Amniotic epithelial cell (primary cell): ENCODE measurements around the gene SCPEP1.
"Not testable (repeated sequence)": the region's sequence is repeated elsewhere in the genome, so short reads cannot be mapped to it uniquely, and the experiment has no call there.

Source experiments
- DNase-seq: peaks from one replicate; pipeline ENCODE4 v3.0.0-alpha.2; 2010; ENCODE audit warnings: low read depth

The SCPEP1 gene, protein sequence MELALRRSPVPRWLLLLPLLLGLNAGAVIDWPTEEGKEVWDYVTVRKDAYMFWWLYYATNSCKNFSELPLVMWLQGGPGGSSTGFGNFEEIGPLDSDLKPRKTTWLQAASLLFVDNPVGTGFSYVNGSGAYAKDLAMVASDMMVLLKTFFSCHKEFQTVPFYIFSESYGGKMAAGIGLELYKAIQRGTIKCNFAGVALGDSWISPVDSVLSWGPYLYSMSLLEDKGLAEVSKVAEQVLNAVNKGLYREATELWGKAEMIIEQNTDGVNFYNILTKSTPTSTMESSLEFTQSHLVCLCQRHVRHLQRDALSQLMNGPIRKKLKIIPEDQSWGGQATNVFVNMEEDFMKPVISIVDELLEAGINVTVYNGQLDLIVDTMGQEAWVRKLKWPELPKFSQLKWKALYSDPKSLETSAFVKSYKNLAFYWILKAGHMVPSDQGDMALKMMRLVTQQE

GRCh38 chr17:56977673-56978395 is at the start of gene SCPEP1:
TSS of gene SCPEP1 (plus strand) at chr17:56978131. CDS start at chr17:56978160, 29 bp downstream.
- DNase-seq = peak; percentile 54

DNA sequence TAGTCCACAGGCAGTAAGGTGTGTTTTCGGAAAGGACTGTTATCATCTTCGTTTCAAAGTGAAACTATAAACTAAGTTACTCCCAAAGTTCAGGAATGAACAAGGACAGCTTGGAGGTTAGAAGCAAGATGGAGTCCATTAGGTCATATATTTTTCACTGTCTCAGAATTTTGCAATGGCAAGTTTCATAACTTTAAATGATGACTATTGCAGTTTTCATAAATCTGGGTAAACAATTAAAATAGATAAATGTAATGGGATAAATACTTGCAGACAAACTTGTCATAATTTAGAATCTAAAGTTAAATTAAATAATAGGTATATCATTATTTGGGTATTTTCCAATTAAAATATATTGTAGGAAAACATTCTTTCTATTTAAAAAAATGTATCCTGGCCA is 49.3 kb upstream of the SCPEP1 start:
- DNase-seq = no peak

- no peak for DNase-seq
Observed at GRCh38 chr17:56929362-56929969, 48.5 kb upstream of the SCPEP1 start.

GRCh38 chr17:56930739-56931337 is 47.1 kb upstream of the SCPEP1 start:
- DNase-seq = no peak

GRCh38 chr17:56933151-56933745 is 44.7 kb upstream of the SCPEP1 start:
- no peak for DNase-seq

- no peak for DNase-seq
Observed at GRCh38 chr17:56933868-56934267, 44.1 kb upstream of the SCPEP1 start.

DNA sequence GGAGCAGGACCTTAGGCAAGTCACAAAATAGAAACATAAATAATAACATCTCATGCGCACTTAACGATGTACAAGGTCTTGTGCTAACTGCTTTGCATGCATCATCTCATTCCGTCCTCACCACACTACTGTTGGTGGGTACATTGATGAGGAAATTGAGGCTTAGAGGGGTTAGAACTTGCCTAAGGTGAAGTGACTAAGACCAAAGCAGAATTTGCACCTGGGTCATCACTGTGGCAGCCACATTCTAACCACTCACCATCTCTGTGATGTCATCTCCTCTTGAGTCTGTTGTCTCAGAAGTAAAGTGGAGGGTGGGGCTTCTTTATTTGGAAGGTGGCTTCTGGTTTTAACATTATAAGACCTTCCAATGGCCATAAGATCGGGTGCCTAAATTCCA is 43.7 kb upstream of the SCPEP1 start:
- no peak for DNase-seq

DNA sequence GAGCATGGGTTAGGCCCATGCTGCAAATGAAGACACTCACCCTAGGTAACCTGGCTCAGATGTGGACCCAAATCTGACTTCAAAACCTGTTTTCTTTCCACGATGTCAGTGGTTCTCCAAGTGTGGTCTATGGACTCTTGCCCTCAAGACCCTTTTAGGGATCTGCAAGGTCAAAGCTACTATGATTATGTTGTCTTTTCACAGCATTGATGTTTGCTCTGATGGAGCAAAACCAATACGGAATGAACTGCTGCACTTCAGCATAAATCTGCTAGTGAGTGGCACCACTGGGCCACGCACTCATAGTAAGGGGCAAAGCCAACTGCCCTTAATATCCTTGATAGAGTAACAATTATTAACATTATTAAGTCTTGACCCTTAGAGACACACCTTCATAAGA is 42.5 kb upstream of the SCPEP1 start:
- DNase-seq = no peak

DNA sequence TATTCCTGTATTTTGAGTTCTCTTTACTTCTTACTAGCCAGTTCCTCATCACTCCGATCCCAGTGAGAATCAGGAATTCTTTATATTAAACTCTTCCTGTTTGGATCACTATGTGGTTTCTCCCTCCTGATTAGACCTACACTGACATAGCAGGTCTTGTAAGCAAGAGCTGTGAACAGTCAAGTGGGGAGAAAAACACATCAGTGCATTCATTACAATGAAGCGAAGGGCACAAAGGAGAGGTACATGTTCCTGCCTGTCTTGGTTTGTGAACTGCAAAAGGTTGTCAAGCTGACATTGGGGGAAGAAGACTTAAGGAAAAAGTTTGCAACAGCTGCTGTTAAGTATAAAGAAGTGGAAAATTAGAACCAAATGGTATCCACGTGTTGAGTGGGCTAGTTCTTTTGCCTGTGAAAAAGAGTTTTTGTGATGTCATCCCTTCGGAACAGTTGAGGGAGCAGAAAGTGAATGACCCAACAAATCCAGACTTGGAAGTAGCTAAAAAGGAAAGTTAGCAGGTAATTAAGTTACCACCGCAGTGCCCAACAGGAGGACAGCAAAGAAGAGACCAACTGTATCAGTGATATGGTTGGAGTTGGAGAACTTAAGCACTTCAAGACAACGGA is 41.1 kb upstream of the SCPEP1 start:
- no peak for DNase-seq

- peak; percentile 4 for DNase-seq
Observed at GRCh38 chr17:56937687-56938086, 40.2 kb upstream of the SCPEP1 start.

GRCh38 chr17:56938206-56938605 is 39.7 kb upstream of the SCPEP1 start:
- not testable (repeated sequence) for DNase-seq

GRCh38 chr17:56939869-56940484 is 38.0 kb upstream of the SCPEP1 start:
- peak; percentile 54 for DNase-seq

- DNase-seq = no peak
Observed at GRCh38 chr17:56943505-56944125, 34.3 kb upstream of the SCPEP1 start.

GRCh38 chr17:56945938-56946505 is 31.9 kb upstream of the SCPEP1 start:
- no peak for DNase-seq

- DNase-seq = no peak
Observed at GRCh38 chr17:56947741-56948140, 30.2 kb upstream of the SCPEP1 start.

DNA sequence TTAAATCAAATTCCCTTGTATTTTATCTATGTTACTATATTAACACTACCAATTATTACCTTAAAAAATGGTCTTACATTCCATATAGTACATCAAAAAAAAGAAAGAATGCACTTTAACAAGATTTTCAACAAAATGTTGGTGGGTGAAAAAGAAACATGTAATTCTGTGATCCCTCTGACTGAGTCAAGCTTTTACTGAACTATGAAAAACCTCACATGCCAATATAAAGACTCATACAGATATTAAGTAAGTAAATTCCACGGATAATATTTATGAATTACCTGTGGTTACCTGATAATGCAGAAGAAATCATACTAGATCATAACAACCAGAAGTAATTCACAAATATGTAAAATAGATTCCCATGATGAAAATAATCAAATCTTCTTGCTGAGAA is 29.4 kb upstream of the SCPEP1 start:
- peak; percentile 53 for DNase-seq

DNA sequence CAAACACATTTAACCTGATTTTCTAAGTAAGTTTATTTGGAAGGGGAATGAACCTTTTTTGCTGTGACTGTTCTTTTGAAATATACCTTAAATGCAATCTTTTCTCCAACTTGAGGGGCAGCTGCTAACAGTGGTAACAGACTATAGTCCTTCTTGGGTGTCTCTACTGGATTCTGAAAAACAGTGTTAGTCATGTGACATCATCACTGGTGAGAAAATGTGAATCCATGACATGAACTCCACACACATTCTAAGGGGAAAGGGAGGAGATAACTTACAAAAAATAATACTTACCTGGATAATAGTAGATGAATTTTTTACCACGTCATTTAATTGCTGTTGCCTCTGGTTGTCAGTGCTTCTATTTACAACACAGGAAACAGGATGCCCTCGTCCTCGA is 28.3 kb upstream of the SCPEP1 start:
- DNase-seq = no peak

DNA sequence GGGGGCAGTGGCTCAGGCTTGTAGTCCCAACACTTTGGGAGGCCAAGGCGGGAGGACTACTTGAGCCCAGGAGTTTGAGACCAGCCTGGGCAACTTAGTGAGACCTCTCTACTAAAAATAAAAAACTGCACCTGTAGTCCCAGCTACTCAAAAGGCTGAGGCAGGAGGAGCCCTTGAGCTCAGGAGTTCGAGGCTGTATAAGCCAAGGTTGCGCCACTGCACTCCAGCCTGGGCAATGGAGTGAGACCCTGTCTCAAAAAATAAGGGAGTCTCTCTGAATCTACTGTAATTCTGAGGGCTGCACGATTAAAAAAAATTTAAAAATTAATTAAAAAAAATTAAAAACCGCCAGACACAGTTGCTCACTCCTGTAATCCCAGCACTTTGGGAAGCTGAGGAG is 20.9 kb upstream of the SCPEP1 start:
- DNase-seq = no peak

DNA sequence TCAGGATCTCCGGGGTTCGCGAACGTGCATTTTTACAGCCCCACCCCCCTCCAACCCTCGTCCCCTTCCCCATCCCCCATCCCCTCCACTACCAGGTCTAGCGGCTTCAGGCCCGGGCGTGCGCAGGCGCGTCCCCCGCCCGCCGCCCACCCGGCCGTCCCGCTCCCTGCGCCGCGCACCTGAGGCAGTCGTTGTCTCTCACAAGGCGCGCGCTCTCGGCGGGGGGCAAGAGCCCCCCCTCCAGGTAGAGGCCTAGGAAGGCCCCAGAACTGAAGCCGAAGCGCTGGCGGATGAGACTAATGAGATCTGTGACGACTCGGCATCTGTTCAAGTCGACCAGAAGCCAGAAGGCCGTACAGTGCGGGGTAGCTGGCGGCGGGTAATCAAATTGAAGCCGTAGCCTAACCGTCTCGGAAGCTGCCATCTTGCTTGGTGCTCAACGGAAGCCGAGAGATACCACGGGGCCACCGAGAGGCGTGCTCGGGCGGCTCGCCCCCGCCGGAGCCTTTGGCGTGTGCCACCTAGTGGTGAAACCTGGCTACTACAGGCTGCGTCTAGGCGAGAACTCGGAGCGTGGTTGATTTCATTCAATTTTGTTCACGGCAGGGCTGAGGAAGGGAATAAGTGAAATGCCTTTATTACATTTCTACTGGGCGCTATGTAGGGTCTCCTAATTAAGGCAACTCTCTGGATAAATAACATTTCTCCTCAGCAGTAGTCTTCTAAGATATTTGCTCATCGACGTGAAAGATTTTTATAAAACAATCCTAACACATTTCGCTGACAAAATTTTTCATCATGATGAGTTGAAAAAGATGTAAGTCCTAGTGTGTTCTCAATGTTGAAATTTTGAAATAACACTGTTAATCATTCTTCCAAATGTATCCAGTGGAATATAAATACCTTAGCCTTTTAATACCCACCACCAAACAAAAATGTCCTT is 17.1 kb upstream of the SCPEP1 start, which contains the start of gene COIL:
Gene COIL (minus strand): TSS at position 455 of the 943 bp plus-strand sequence. CDS start 31 bp downstream, at position 424.
- peak; percentile 85 for DNase-seq
